M059J (cell line): ENCODE results near the gene SIRT4. TPM values are rescaled to one million over a fixed set of nuclear protein-coding genes. Genes with fewer than 3 reads are reported as not detected.
A peak's percentile ranks its signal among the peaks of the same experiment; 100 is the strongest.
"Not testable (repeated sequence)": the region's sequence is repeated elsewhere in the genome, so short reads cannot be mapped to it uniquely, and the experiment has no call there.

Source experiments
- DNase-seq: peaks from one replicate; pipeline ENCODE4 v3.0.0-alpha.2; 2012; ENCODE audit warnings: low read depth
- total RNA-seq: library from RNA; depleted of rRNA; stranded (reverse); fragments of >200 nt; shearing (Covaris generic); gene quantifications from 2 replicates; pipeline ENCODE4 v1.2.3, GENCODE V29; 2014; rRNA removed

SIRT4 gene
- total RNA-seq: 2.2 and 7.4 TPM in 2 replicates

- DNase-seq: peak; percentile 94
Measured at GRCh38 chr12:120301962-120302815, at the start of gene SIRT4. Gene SIRT4, plus strand, starts transcription at chr12:120302321. Its CDS starts 1,241 bp downstream, at chr12:120303562.

- not testable (repeated sequence) for DNase-seq
Measured at GRCh38 chr12:120253313-120253712, 48.8 kb upstream of the SIRT4 start.

GRCh38 chr12:120254809-120255208, 47.3 kb upstream of the SIRT4 start:
- no peak for DNase-seq

GRCh38 chr12:120257041-120257821, 44.9 kb upstream of the SIRT4 start:
- DNase-seq: peak; percentile 86

GRCh38 chr12:120258323-120258896, 43.7 kb upstream of the SIRT4 start:
- no peak for DNase-seq

DNA sequence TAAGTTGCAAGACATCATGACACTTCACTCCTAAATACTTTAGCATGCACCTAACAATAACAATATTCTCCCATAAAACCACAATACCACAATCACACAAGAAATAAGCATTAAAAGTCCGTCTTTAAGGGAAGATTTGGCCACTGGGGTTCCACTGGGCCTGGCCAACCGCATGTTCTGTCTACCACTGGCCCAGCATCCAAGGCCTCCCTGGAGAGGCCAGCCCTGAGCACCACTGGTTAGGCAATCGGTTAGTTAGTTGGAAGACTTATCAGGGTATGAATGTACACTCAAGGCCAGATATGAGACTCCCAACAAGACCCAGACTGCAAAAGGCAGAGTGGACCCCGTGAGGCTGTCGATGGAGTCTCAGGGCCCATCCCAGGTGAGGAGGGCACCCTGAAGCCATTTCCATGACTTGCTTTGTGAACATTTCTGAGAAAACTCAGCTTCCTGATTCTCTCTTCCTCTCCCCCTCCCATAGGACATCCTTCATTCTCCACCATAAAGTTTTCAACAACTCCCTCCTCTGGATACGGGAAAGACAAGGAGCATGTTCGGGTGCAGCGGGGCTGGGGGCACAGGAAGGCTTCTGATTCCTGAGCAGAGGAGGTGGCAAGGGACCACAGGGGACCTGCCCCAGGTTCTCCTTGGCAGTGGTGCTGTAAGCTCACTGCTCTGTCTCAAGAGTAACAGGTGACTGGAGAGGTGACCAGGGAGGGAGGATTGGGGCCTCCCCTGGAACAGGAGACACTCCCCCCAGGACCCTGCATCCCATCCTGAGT, 42.5 kb upstream of the SIRT4 start:
- peak; percentile 48 for DNase-seq

GRCh38 chr12:120260607-120261006, 41.5 kb upstream of the SIRT4 start:
- no peak for DNase-seq

GRCh38 chr12:120261951-120262851, 39.9 kb upstream of the SIRT4 start:
- peak; percentile 87 for DNase-seq

GRCh38 chr12:120262852-120263747, 39.0 kb upstream of the SIRT4 start:
- DNase-seq: no peak

DNA sequence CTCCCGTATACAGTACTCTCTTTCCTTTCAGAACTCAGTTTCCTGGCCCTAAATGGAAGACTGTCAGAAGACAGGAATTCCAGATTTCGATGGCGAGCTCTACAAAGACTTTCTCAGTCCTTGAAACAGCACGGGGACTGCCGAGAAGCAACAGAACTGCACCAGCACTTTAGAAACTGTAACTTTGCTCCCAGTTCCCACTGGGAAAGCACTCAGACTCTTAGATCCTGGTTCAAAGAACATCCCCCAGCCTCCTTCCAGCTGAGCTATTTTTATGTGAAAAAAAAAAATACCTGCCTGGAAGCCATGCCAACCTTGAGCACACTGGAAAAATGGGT, 38.4 kb upstream of the SIRT4 start:
- no peak for DNase-seq

- peak; percentile 46 for DNase-seq
Measured at GRCh38 chr12:120264086-120264903, 37.8 kb upstream of the SIRT4 start.

DNA sequence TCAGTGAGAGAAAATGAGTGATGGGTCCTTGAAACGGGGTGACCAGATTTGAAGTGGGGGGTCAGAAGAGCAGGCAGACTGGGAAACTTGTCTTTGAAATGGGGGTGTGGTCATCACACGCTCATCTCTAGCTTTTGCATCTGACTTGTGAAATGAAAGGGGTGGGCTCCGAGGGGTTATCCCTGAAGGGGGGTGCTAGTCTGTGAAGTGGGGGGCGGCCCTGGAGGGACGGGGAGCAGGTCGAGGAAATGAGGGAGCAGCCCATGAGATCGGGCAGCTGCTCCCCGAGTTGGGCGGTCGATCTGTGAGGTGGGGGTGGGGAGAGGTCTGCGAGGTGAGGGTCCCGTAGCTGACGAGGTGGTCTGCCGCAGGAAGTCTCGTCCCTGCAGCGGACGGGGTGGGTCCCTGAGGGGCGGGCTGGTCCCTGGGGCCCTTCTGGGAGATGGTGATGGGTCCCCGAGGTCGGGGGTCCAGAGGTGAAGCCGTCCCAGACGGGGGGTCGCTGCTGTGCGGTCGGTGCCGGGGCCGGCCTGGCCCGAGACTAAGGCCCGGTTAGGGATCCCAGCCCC, 37.1 kb upstream of the SIRT4 start:
- DNase-seq: no peak

- DNase-seq: peak; percentile 63
Measured at GRCh38 chr12:120265473-120266179, 36.5 kb upstream of the SIRT4 start, which contains the start of gene PXN. Gene PXN, minus strand, starts transcription at chr12:120265730. Its CDS starts 101 bp downstream, at chr12:120265629.

DNA sequence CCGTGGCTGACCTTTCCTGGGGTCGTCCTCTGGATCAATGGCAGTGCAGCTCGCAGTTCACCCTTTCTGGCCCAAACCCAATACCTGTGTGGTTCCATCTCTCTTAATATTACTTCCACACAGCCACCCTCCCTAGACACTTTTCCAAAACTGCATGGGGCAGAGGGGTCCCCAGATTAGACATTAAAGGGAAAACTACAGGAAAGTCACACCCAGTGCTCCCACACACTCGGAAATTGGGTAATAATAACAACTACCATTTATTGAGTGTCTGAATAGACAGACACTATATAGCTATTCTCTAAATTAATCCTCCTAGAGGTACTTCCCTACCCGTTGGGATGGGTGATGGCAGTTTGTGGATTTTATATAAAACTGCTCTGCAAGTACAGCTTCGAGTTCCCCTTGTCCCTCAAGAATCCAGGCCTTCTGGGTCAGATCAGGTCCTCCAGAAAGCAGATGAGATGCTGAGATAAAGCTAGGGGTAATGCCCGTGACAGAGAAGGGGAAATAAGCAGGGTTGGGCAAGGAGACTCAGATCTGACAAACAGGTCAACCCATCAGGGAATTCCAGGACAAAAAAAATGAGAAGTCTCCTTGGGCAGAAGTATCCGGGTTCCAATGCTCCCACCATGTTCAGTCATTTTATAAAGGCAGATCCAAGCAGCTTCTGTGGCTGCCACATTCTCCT, 35.8 kb upstream of the SIRT4 start:
- DNase-seq: no peak

- DNase-seq: no peak
Measured at GRCh38 chr12:120267736-120268135, 34.4 kb upstream of the SIRT4 start.

GRCh38 chr12:120276734-120277133, 25.4 kb upstream of the SIRT4 start:
- DNase-seq: no peak
